Heart left ventricle (tissue), 16 donors: ENCODE measurements around the gene PCP4L1. TPM values are rescaled to one million over a fixed set of nuclear protein-coding genes. Genes with fewer than 3 reads are reported as not detected.
"Not testable (repeated sequence)": the region's sequence is repeated elsewhere in the genome, so short reads cannot be mapped to it uniquely, and the experiment has no call there.

Experiments
- ATAC-seq, 4 donors: fragments of 200-7000 bp; cut with Tn5 transposase; one replicate each; pipeline ENCODE4 v1.9.1; 2020 to 2022; ENCODE audit warnings: moderate library complexity in 4 of 4, mild to moderate bottlenecking in 3 of 4, moderate number of reproducible peaks in 1 of 4
- DNase-seq, 5 donors: peaks; one replicate each; pipeline ENCODE4 v3.0.0-alpha.2; 2020
- H3K27ac ChIP-seq, 12 donors: fragments of 200-600 bp; sonication (generic) in 4 of 12; one replicate each; pipeline versions ENCODE4 v1.5.0 to v1.8.0; 2016 to 2022; ENCODE audit warnings: mild to moderate bottlenecking in 2 of 12
- H3K27me3 ChIP-seq, 9 donors: fragments of 200-600 bp; sonication (generic) in 2 of 9; one replicate each; pipeline versions ENCODE4 v1.5.1 to v1.8.0; 2016 to 2022; ENCODE audit warnings: mild to moderate bottlenecking in 3 of 9
- H3K36me3 ChIP-seq, 9 donors: fragments of 200-600 bp; sonication (generic) in 2 of 9; one replicate each; pipeline versions ENCODE4 v1.5.0 to v1.8.0; 2018 to 2022; ENCODE audit warnings: mild to moderate bottlenecking in 2 of 9
- H3K4me1 ChIP-seq, 12 donors: fragments of 200-600 bp; sonication (generic) in 4 of 12; one replicate each; pipeline versions ENCODE4 v1.5.0 to v1.8.0; 2016 to 2022; ENCODE audit warnings: mild to moderate bottlenecking in 3 of 12
- H3K4me3 ChIP-seq, 12 donors: fragments of 200-600 bp; sonication (generic) in 4 of 12; one replicate each; pipeline versions ENCODE4 v1.5.0 to v1.8.0; 2017 to 2022; ENCODE audit warnings: mild to moderate bottlenecking in 9 of 12, moderate library complexity in 4 of 12
- H3K9me3 ChIP-seq, 12 donors: fragments of 200-600 bp; sonication (generic) in 4 of 12; one replicate each; pipeline versions ENCODE4 v1.5.0 to v1.8.0; 2016 to 2022; ENCODE audit warnings: mild to moderate bottlenecking in 1 of 12
- CTCF ChIP-seq, 12 donors: fragments of 200-600 bp; sonication (generic) in 4 of 12; IDR thresholded peaks; one replicate each; pipeline versions ENCODE4 v1.5.0 to v1.8.0; 2018 to 2022; ENCODE audit warnings: antibody characterized with exemption in 12 of 12, mild to moderate bottlenecking in 5 of 12
- POLR2A ChIP-seq, 2 donors: fragments of 450-650 bp; IDR thresholded peaks; one replicate each; pipeline ENCODE4 v1.6.1; 2017; ENCODE audit warnings: antibody characterized with exemption in 2 of 2, mild to moderate bottlenecking in 2 of 2, moderate library complexity in 2 of 2
- WGBS, 4 donors: extraction: QIAGEN DNeasy Blood & Tissue Kit in 2 of 4; methylation state at CpG; one replicate each; pipeline versions ENCODE4 v1.1.5 to v1.1.7; 2013 to 2018; 5-methylcytosine and 5-hydroxymethylcytosine counted together
- intact Hi-C, 10 donors: fragments of 100-400 bp; cut with DNase I; formaldehyde crosslinking; loops; one replicate each; pipeline versions ENCODE4 v1.11.1 to v1.14.2; 2022
- polyA plus RNA-seq, 2 donors: library from polyadenylated mRNA; stranded (reverse); fragments of 200-250 nt; gene quantifications; one replicate each; pipeline ENCODE4 v1.2.3, GENCODE V29; 2013
- total RNA-seq, 9 donors: library from RNA; depleted of rRNA in 2 of 9; stranded (reverse); fragments of >200 nt in 2 of 9; fragmentation: NEBNext Ultra II Directional in 3 of 9; extraction: Animal tissue kit (Norgen Biotek cat#: 25700) in 3 of 9; gene quantifications; one replicate each; pipeline versions ENCODE4 v1.1.0 to v1.2.4, GENCODE V29; 2016 to 2023
- donor health status: ischemic (EF 13 %, LVEDD 7.1; RV severe dilation, severe dysfunction).
- donor health status: healthy with polysubstance abuse.
- donor health status: DM: no; HTN: yes; CAD: no.
- donor health status: DM: no; HTN: no; CAD: no.
- donor health status: ischemic (EF 25% LVEDD 6.9; RV normal size, moderate dysfunction).
- donor health status: ischemic (EF 25% LVEDD 5.7; RV mildly dilated, moderate dysfunction).
- donor health status: healthy.
- donor health status: DM: yes; HTN: yes; CAD: no.
- donor health status: ischemic (EF 35%, LVEDD 5.7; RV mildly dilated, moderate dysfunction).
- donor health status: nonischemic (EF 11% LVEDD 7.7; RV severe dilation, severe dysfunction).
- donor health status: DM: yes; HTN: yes; CAD: no.
- donor health status: PGD.
- donor health status: ischemic (EF 29% LVEDD 5.4; RV normal size, mild dysfunction).
- donor health status: nonischemic (EF 23%, LVEDD 6.1; RV moderate dilation, normal function).

PCP4L1 gene
- total and polyA plus RNA-seq, 11 donors, result 0.19 to 0.62 (median 0.46) TPM; not detected in 1

GRCh38 chr1:161257109-161257508, 1.4 kb upstream of the PCP4L1 start:
- WGBS, 4 donors, result 94 to 97% (median 96%) methylated on average over 3 to 5 of the region's 5 CpGs
- H3K27ac ChIP-seq, H3K4me3 ChIP-seq, ATAC-seq, H3K4me1 ChIP-seq, DNase-seq, intact Hi-C loops, H3K36me3 ChIP-seq: not testable (repeated sequence)
- Histone ChIP-seq H3K27me3 (peaks cover 13 to 44% (median 33%) of the 10 kb centered on the region in 9 donors), H3K9me3 (peaks cover 0 to 17% (median 10%) of the 10 kb centered on the region in 12 donors)

DNA sequence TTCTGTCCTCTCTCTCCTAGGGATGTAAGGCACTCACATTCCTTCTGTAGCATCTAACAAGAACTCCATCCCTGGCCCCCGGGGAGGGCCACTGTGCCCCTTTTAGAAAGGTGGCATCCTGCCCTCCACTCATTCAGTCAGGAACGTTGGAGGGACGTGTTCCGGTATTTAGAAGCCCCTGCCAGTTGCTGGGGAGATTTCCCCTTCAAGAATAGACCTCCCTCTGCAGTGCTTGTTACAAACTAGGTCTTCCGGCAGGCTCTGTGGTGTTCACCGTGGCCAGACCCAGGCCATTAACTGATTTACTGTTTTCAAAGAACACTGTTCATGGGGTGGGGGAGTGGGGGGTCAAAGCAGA, 779 bp downstream of the PCP4L1 start:
- intact Hi-C loops, result no loop called here
- peaks cover 13 to 44% (median 33%) of the 10 kb centered on the region in 9 donors for H3K27me3 ChIP-seq
- H3K4me1 ChIP-seq, result peaks cover 0 to 9% (median 6%) of the 10 kb centered on the region in 12 donors
- no peaks in the 10 kb centered on the region for H3K36me3 ChIP-seq
- whole genome bisulfite sequencing, 4 donors, result 42 to 55% (median 47%) methylated on average over 4 to 6 of the region's 6 CpGs
- peak overlapping the region in 5 of 12 donors; percentile 45 to 57 (median 48) for H3K4me3 ChIP-seq
- H3K27ac ChIP-seq, result no peak overlapping the region
- DNase-seq (no peak), ATAC-seq (no peak)
- TF ChIP-seq POLR2A (IDR thresholded peaks at IDR 0.05) (no peak), CTCF (IDR thresholded peaks at IDR 0.05) (no peak)
- H3K9me3 ChIP-seq, result peaks cover 0 to 17% (median 10%) of the 10 kb centered on the region in 12 donors

- intact Hi-C loops, result no loop called here
- Histone ChIP-seq H3K4me3 (no peak overlapping the region), H3K27me3 (peaks cover 13 to 44% (median 33%) of the 10 kb centered on the region in 9 donors), H3K4me1 (peaks cover 0 to 9% (median 6%) of the 10 kb centered on the region in 12 donors), H3K9me3 (peaks cover 0 to 17% (median 10%) of the 10 kb centered on the region in 12 donors), H3K36me3 (no peaks in the 10 kb centered on the region), H3K27ac (no peak overlapping the region)
- ATAC-seq (no peak), DNase-seq (no peak)
- WGBS, 4 donors, result 80 to 92% (median 83%) methylated on average over 1 of the region's 1 CpG
- TF ChIP-seq CTCF (IDR thresholded peaks at IDR 0.05), result no peak
- TF ChIP-seq POLR2A (IDR thresholded peaks at IDR 0.05), result no peak
Observed at GRCh38 chr1:161259765-161260164, 1.2 kb downstream of the PCP4L1 start.

- Histone ChIP-seq H3K9me3 (peaks cover 0 to 17% (median 10%) of the 10 kb centered on the region in 12 donors), H3K27me3 (peaks cover 13 to 44% (median 33%) of the 10 kb centered on the region in 9 donors), H3K36me3 (no peaks in the 10 kb centered on the region), H3K27ac (no peak overlapping the region), H3K4me1 (peaks cover 0 to 9% (median 6%) of the 10 kb centered on the region in 12 donors), H3K4me3 (no peak overlapping the region)
- DNase-seq, result no peak
- WGBS, 4 donors, result 54 to 64% (median 58%) methylated on average over 9 of the region's 9 CpGs
- intact Hi-C loops, result no loop called here
- no peak for ATAC-seq
- no peak for TF ChIP-seq CTCF (IDR thresholded peaks at IDR 0.05)
- no peak for TF ChIP-seq POLR2A (IDR thresholded peaks at IDR 0.05)
Observed at GRCh38 chr1:161260376-161261260, 2.1 kb downstream of the PCP4L1 start.
